KOPT-K1 (cell line): ENCODE measurements around the gene ARHGAP42.

Experiments
- H3K27ac ChIP-seq: fragments of 200-600 bp; sonication (generic); 2 replicates; pipeline ENCODE4 v1.5.1; 2016; ENCODE audit warnings: antibody characterized with exemption, mild to moderate bottlenecking, low read depth, low read length; ENCODE audit not compliant: poor library complexity, severe bottlenecking
- H3K36me3 ChIP-seq: fragments of 200-600 bp; sonication (generic); 2 replicates; pipeline ENCODE4 v1.5.1; 2017; ENCODE audit warnings: antibody characterized with exemption, mild to moderate bottlenecking, low read length, moderate library complexity; ENCODE audit not compliant: insufficient read depth
- H3K9me3 ChIP-seq: fragments of 200-600 bp; sonication (generic); 2 replicates; pipeline ENCODE4 v1.5.1; 2017; ENCODE audit warnings: antibody characterized with exemption, low read length, mild to moderate bottlenecking; ENCODE audit not compliant: insufficient read depth, poor library complexity, severe bottlenecking

ARHGAP42 gene

DNA sequence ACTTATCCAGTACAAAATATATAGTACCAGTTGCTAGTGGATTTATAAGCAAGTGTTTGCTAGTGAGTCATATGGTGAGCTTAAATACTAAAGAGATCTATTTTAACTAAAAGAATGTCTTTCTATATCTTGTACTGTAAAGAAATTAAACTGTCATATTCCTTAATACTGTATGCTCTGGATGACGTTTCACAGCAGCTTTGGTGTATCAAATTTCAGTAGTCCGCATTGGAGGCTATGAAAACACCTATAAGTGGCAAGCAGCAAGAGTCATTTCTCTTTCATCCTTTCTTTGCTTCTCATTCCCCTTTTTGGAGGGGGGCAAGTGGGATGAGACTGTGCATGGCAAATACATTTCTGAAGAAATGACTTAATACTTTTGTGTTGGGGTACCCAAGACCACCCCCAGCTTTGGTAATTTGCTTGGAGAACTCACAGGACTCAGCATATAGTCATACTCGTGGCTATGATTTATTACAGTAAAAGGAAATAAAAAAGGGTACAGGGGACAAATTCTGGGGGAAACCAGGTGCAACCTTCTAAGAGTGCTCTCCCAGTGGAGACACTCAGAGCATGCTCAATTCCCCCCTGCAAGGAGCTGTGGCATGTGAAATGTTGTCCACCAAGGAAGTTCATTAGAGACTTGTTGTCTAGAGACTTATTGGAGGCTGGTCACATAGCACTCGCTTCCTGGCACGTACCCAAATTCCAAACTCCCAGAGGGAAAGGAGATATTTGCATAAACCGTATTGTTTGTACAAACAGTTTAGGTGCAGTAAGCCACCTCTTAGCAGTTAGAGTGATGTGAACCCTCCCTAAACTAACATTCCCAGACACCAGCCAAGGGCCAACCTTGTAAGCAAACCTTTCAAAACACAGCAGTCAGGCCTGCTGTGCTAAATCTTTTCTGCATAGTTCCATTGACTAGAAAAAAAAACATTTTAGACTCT lies 231.7 kb downstream of the ARHGAP42 start:
- Histone ChIP-seq H3K36me3 (no peaks in the 10 kb centered on the region), H3K27ac (no peak overlapping the region), H3K9me3 (no peaks in the 10 kb centered on the region)

DNA sequence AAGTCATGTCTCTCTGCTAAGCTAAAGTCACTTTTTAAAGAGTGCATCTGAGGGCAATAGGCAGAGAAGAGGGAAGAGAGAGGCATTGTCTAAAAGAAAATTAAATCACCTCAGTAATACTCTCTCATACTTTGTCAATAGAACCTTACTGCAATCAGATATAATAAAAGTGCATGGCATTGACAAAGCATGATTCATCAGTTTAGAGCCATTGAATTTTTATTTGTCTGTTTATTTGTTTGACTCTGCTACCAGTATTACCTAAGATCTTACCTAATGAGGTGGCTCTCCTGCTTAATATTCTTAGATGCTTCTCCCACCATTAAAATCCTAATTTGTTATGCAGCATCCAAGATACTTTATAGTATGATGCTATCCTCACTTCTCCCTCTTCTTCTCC lies 233.5 kb downstream of the ARHGAP42 start:
- no peaks in the 10 kb centered on the region for H3K9me3 ChIP-seq
- H3K36me3 ChIP-seq: no peaks in the 10 kb centered on the region
- H3K27ac ChIP-seq: no peak overlapping the region

DNA sequence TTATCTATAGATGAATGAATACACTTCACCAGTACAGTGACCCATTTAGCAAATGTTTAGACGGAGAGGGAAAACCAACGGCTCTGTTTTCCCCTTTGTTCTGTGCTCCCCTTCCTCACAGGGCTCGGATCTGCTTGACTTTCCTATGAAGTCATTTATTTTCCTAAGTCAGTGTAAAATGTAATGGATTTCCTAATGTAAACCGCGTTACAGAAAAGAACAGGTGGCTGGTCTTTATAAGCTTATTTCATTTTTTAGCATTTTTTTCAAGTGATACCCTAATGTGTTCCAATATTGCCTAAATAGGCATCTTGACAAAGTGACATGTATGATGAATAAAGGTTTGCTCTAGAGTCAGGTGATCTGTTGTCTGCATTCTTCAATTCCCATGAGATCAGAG lies 235.0 kb downstream of the ARHGAP42 start:
- H3K27ac ChIP-seq: no peak overlapping the region
- H3K9me3 ChIP-seq: no peaks in the 10 kb centered on the region
- H3K36me3 ChIP-seq: no peaks in the 10 kb centered on the region

DNA sequence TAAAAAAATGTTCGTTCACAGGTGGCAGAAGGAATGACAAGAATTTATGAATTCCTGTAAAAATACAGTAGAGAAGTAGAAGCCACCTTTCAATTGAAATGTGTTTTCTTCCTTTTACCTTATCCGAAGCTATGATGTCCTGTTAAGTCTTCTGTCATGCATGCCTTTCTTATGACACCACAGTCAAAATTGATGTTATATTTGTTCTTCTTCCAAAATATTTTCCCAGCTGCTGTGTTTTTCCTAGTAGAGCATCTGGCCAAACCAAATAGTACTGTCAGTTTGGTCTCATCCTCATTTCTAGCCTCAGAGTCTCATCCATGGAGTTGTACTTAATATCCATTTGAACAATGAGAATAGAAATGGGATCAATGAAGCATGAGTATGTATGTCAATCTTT lies 236.5 kb downstream of the ARHGAP42 start:
- Histone ChIP-seq H3K36me3 (no peaks in the 10 kb centered on the region), H3K9me3 (no peaks in the 10 kb centered on the region), H3K27ac (no peak overlapping the region)

DNA sequence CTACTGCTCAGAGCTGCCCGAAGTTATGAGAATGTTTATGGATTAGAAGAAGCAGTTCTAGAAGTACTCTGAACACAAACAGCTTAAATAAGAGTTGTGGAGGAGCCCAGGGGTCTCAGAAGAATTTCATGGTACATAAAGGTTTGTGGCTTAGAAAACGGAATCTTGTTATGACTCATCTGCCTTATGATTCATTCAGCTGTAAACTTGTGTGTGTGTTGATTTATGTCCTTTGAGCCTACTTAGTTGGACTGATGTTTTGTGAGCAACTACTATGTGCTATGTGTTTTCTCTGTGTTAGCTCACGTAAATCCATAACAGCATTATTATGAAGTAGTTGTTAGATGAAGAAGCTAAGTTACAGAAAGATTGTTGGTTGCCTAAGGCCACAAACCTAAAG lies 238.8 kb downstream of the ARHGAP42 start:
- Histone ChIP-seq H3K9me3 (no peaks in the 10 kb centered on the region), H3K27ac (no peak overlapping the region), H3K36me3 (no peaks in the 10 kb centered on the region)

DNA sequence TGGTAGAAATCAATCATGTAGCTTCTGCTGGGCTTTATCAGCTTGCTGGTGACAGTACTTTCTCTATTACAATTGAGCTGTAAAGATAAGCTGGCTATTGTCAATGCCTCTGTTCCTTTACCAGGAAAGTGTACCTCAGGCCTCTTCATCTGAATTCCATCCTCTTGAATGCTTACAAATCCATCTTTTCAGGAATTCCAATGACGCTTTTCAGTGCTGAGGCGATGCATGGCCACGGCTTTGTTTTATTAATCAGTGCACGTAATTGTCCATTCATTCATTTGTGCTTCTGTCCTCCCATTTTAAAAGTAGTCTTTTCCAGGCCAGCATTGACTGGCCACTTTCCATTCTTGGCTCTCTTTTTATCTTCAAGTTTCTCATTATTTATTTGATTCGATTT lies 240.5 kb downstream of the ARHGAP42 start:
- Histone ChIP-seq H3K27ac (no peak overlapping the region), H3K9me3 (no peaks in the 10 kb centered on the region), H3K36me3 (no peaks in the 10 kb centered on the region)

DNA sequence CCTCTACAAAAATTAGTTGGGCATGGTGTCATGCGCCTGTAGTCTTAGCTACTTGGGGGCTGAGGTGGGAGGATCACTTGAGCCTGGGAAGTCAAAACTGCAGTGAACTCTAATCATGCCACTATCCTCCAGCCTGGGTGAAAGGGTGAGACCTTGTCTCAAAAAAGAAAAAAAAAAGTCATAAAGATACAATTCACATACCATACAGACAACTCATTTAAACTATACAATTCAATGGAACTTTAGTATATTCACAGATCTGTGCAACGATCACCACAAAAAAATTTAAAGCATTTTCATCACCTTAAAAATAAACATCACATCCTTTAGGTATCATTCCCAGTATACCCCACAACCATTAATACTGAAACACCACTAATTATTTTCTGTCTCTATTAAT lies 241.3 kb downstream of the ARHGAP42 start:
- H3K27ac ChIP-seq: no peak overlapping the region
- no peaks in the 10 kb centered on the region for H3K36me3 ChIP-seq
- H3K9me3 ChIP-seq: no peaks in the 10 kb centered on the region

DNA sequence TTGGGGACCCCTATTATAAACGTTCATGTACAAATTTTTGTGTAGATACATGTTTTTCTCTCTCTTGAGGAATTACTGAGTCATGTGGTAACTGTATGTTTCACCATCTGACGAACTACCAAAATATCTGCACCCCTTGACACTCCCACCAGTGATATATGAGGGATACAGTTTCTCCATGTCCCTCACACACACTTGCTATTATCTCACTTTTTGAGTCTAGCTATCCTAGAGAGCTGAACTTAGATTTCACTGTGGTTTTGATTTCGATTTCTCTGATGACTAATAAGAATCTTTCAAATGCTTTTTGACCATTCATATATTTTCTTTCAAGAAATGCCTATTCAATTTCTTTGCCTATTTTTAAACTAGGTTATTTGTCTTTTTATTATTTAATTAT lies 242.3 kb downstream of the ARHGAP42 start:
- no peak overlapping the region for H3K27ac ChIP-seq

DNA sequence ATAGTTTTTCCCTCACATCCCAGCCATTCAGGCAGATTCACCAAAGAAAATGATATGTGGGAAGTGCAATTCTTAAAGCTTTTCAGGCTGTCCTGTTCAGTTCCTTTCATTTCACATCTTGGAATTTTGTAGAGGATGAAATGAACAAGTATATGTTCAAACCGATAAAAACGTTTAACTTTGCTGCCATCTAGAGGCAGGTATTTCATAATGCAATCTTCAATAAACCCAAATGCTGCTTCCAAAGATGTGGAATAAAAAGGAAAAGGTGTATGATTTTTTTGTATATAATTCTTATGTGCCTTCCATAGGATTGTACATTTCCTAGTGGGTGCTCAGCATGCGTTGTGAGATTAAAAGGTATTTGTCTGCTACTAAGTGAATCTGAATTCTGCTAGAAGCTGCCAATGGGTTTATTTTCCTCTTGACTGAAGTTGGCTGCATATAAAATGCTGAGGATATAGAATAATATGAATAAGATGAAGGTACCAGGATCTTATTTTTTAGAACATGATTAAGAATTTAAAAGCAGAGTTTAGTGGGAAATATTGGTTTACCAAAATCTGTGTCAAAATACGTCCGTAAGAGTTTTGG lies 243.2 kb downstream of the ARHGAP42 start:
- no peaks in the 10 kb centered on the region for H3K9me3 ChIP-seq
- H3K36me3 ChIP-seq: no peaks in the 10 kb centered on the region
- H3K27ac ChIP-seq: no peak overlapping the region

More for the DNA sequence above, 242.3 kb downstream of the ARHGAP42 start:
- H3K9me3 ChIP-seq: no peaks in the 10 kb centered on the region
- H3K36me3 ChIP-seq: no peaks in the 10 kb centered on the region

DNA sequence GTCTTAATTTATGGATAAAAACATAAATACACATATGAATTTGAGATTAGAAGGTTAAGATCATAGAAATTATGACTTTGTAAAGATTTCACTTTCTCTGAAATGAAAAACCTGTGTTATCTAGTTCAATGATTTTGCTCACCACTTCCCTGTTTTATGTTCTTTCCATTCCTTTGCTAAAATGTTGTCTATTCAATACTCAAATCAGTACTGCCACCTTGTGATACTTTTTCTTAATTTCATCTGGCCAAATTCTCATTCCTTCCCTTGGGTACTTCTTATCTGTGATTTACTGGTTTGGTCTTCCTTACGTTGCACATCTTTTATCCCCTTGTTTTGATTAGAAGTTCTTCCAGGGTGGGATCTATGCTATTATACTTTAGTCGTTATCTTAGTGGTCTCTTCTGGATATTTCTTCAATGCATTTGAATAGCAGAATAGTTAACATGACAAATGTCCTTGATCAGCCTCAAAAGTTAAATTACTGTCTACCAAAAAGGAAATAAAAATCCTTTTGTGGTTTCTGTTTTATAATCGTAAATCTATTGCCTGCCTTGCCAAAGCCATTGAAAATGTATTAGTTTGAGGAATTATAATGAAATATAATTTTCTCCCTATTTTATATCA lies 245.5 kb downstream of the ARHGAP42 start:
- no peaks in the 10 kb centered on the region for H3K36me3 ChIP-seq
- H3K27ac ChIP-seq: no peak overlapping the region
- no peaks in the 10 kb centered on the region for H3K9me3 ChIP-seq

DNA sequence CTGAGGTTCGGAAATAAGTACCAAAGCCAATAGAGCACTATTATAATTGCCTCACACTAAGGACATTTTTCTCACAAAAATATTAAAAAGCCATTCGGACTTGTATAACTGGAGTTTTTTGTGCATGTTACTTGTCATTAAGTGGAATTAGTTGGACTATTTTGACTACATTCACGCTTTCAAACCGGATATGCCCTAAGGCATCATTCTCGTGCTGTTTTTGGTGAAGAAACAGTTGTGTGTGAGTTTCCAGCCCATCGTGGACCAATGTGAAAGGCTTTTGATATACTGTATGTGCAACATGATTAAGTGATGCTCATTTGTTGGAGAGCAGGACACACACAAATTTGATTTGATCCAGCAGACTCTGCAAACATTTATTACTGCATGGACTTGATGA lies 249.7 kb downstream of the ARHGAP42 start:
- H3K27ac ChIP-seq: no peak overlapping the region
- H3K9me3 ChIP-seq: no peaks in the 10 kb centered on the region
- H3K36me3 ChIP-seq: no peaks in the 10 kb centered on the region

DNA sequence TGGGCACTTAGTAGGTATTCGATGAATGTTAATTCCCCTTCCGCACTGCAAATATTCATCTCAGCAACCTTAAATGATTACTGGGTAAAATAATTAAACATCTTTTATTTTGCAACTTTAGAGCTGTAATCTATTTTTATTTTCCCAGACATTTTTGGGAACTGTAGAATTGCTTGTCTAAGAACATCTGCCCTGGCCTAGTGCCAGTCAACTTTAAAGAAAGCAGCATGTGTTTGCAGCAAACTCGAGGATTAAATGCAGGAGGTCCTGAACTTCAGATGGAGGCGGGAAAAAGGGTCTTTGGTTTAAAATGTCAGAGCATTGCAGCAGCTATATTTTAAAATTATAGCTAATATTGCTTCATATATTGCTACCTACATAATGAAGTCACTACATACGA lies 252.5 kb downstream of the ARHGAP42 start:
- Histone ChIP-seq H3K27ac (no peak overlapping the region), H3K36me3 (no peaks in the 10 kb centered on the region), H3K9me3 (no peaks in the 10 kb centered on the region)

DNA sequence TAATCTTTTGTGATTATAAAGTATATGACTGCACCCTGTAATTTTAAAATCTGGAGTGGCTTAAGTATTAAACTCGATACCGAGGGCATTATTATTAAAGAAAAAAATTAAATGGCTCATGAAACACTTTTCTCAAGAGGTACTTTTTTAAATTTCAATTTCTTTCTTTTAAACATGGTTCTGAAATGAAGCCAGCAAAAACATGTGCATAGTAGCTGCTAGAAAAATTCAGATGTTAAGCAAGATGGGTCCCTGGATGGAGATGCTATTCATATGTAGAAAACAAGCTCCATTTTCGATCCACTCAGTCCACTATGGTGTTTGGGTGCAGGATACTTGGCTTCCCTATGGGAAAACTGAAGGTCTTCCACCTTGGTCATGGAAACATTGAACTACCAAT lies 253.0 kb downstream of the ARHGAP42 start:
- Histone ChIP-seq H3K27ac (no peak overlapping the region), H3K36me3 (no peaks in the 10 kb centered on the region), H3K9me3 (no peaks in the 10 kb centered on the region)

DNA sequence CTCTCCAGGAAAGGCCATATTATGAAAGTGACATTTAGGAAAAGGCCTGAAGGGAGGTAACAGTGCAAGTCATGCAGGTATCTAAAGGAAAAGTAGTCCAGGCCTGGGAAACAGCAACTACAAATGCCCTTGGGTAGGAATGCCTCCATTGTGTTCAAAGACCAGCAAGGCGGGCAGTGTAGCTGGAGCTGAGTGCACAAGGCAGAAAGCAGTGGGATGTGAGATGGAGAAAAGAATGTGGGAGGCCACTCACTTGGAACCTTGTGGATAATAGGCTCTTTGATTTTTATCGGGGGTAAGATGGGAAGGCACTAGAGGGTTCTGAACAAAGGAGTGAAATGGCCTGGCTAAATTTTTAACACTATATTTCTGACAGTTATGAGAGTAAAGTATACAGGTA lies 253.9 kb downstream of the ARHGAP42 start:
- H3K9me3 ChIP-seq: no peaks in the 10 kb centered on the region
- H3K36me3 ChIP-seq: no peaks in the 10 kb centered on the region
- no peak overlapping the region for H3K27ac ChIP-seq

DNA sequence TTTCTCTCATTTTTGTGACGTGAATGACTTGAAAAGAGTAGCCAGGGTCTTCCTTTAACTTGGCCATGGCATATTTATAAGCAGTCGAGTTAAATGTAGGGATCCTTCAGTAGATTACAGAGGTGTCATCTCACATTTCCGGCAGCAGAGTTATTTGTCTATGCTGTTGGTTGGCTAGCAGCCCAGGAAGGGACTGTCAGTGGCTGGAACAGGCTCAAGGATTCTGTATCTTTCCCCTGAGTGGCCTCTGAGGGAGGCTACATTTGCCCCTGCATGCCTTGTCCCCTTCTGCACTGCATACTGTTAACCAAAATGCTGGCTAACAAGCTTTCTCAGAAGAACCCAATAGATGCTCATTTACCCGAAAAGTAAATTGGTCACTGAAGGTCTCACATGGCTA lies 254.9 kb downstream of the ARHGAP42 start:
- Histone ChIP-seq H3K36me3 (no peaks in the 10 kb centered on the region), H3K9me3 (no peaks in the 10 kb centered on the region), H3K27ac (no peak overlapping the region)
